ENCODE results near the gene CAPG.

DNA sequence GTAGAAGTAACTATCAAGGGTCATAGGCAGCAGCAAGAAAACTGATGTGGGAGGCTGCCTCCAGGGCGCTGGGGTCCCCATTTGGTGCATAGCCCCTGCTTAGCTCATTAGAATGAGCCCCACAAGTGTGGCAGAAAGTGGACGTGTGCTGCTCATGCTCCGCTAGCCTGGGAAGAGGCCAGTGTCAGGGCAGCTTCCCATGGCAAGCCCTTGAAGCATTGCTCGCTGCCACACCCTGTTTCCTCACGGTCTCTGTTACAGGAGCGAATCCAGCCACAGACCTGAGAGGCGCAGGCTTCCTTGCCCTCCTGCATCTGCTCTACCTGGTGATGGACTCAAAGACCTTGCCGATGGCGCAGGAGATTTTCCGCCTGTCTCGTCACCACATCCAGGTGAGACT lies 33.1 kb downstream of the CAPG start:
- TF ChIP-seq POLR2A (IDR thresholded peaks at IDR 0.05) (no peak), CTCF (IDR thresholded peaks at IDR 0.05) (no peak)

Measured in adrenal gland (tissue), 5 donors.